ENCODE data around the gene LMX1B. TPM values are rescaled to one million over a fixed set of nuclear protein-coding genes. Genes with fewer than 3 reads are reported as not detected.

Gene LMX1B
- total and polyA plus RNA-seq, 2 of the 4 experiments (the other 2 are of a cell fraction): not detected

GRCh38 chr9:126735482-126735881 is 121.8 kb downstream of the LMX1B start:
- ChIA-PET POLR2A (ENCODE audit: unreplicated experiment) (no interaction called here), CTCF (interaction anchor here (0.9 kb wide), 1 partner anchor 29 kb away, joined by 3 read pairs; no protein-coding TSS in a partner anchor)
- no CpG with 5 or more reads among the region's 1 CpG for WGBS, 2 experiments (ENCODE audit: extremely low coverage in 2 of 2, insufficient read length in 1 of 2)
- TF ChIP-seq BHLHE40 (IDR thresholded peaks at IDR 0.05; ENCODE audit: low read depth, low read length) (no peak), CHD1 (IDR thresholded peaks at IDR 0.05; ENCODE audit: low read depth, low read length) (no peak), FOS (IDR thresholded peaks at IDR 0.05; ENCODE audit: low read depth, low read length) (no peak), MAZ (IDR thresholded peaks at IDR 0.05; ENCODE audit: borderline replicate concordance, low read depth, low read length) (no peak), USF2 (IDR thresholded peaks at IDR 0.05; ENCODE audit: low read depth, low read length) (no peak), ELK1 (IDR thresholded peaks at IDR 0.05; ENCODE audit: borderline replicate concordance, low read depth, low read length) (no peak), MXI1 (IDR thresholded peaks at IDR 0.05; ENCODE audit: borderline replicate concordance, low read depth, low read length) (no peak)
- H3K4me3 ChIP-seq (ENCODE audit: insufficient read depth, low read depth, low read length): no peak overlapping the region
- no peak overlapping the region for H2BK20ac ChIP-seq (ENCODE audit: low read depth, low read length)
- H3K36me3 ChIP-seq (ENCODE audit: control insufficient read depth, insufficient read depth, low read length): no peaks in the 10 kb centered on the region
- H2BK15ac ChIP-seq (ENCODE audit: low read depth, low read length): no peak overlapping the region
- no peak overlapping the region for H3K27ac ChIP-seq (ENCODE audit: insufficient read depth, low read length)
- no peak overlapping the region for H3K9ac ChIP-seq (ENCODE audit: low read depth, low read length)
- ATAC-seq (ENCODE audit: low read depth): no peak
- no peaks in the 10 kb centered on the region for H3K4me1 ChIP-seq (ENCODE audit: control insufficient read depth, insufficient read depth, low read length)
- DNase-seq: no peak
- H3K9me3 ChIP-seq (ENCODE audit: control insufficient read depth, insufficient read depth, low read length): no peaks in the 10 kb centered on the region
- no peak overlapping the region for H4K8ac ChIP-seq (ENCODE audit: low read depth in 2 of 2, low read length in 2 of 2)
- no peaks in the 10 kb centered on the region for H3K79me1 ChIP-seq (ENCODE audit: low read depth in 1 of 2, low read length in 2 of 2)
- no peak overlapping the region for H2BK5ac ChIP-seq (ENCODE audit: low read depth, low read length, poor library complexity, severe bottlenecking)
- H3K27me3 ChIP-seq (ENCODE audit: control insufficient read depth, insufficient read depth, low read length): peaks cover 14% of the 10 kb centered on the region
- no peak overlapping the region for H3K4ac ChIP-seq (ENCODE audit: low read depth, low read length)
- in situ Hi-C loops (cut with MboI; ENCODE audit: low sequenced_read_pairs) (no loop called here), intact Hi-C loops (cut with micrococcal nuclease) (no loop called here), dilution Hi-C loops (cut with HindIII; ENCODE audit: low sequenced_read_pairs, unreplicated experiment) (no loop called here)
- no peak overlapping the region for H4K91ac ChIP-seq (ENCODE audit: insufficient read depth, low read depth, low read length)
- no peak overlapping the region for H3K14ac ChIP-seq (replicated peaks; ENCODE audit: low read depth, low read length)
- H3K9me1 ChIP-seq (ENCODE audit: insufficient read depth, low read length): no peaks in the 10 kb centered on the region
- no peak overlapping the region for H2AFZ ChIP-seq (replicated peaks; ENCODE audit: low read length, poor library complexity)
- no TSS peak for BruUV-seq (replicated peaks)
- H2BK120ac ChIP-seq (ENCODE audit: low read depth, low read length): no peak overlapping the region
- H2AK5ac ChIP-seq (ENCODE audit: low read depth, low read length): no peak overlapping the region
- no peak overlapping the region for H3K4me2 ChIP-seq (ENCODE audit: low read depth, low read length)
- no peaks in the 10 kb centered on the region for H4K20me1 ChIP-seq (ENCODE audit: insufficient read depth, low read length)
- H3K23ac ChIP-seq (ENCODE audit: low read depth, low read length): no peak overlapping the region
- H2AK9ac ChIP-seq (replicated peaks; ENCODE audit: low read depth, low read length, poor library complexity): no peak overlapping the region
- H3K56ac ChIP-seq (ENCODE audit: extremely low read depth, insufficient read depth, low read length): no peak overlapping the region
- no peak overlapping the region for H3K18ac ChIP-seq (ENCODE audit: low read depth, low read length)
- H4K5ac ChIP-seq (ENCODE audit: low read depth, low read length): no peak overlapping the region

All from IMR-90 (cell line).